Measurements from ENCODE around the gene SEC11A. TPM values are rescaled to one million over a fixed set of nuclear protein-coding genes. Genes with fewer than 3 reads are reported as not detected.

The SEC11A gene
- total RNA-seq, 1 experiment from 2014 or later, result 116 TPM

DNA sequence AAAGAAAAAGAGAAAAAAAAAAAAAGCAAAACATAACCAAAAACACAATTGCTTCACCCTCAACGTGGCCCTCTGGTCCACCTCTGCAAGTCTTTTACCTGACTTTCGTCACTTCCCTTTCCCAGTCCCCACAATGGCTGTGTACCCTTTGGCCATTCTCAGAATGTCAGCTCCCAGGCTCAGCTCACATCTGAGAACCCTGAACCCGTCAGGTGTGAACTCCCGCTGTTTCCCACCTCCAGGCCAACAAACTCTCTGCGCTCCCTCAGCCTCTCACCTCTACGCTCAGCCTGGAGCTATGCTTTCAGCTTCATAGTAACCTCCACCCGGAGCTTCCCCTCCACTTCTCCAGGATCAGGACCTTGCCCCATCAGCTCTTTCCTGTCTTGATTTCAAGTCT, 91.6 kb downstream of the SEC11A start:
- DNase-seq, result no peak
- H3K4me1 ChIP-seq (ENCODE audit: low read length), result no peaks in the 10 kb centered on the region
- peaks cover 24% of the 10 kb centered on the region for H3K9me3 ChIP-seq (ENCODE audit: low read length)
- H3K27ac ChIP-seq (ENCODE audit: low read length), result no peak overlapping the region
- H3K79me2 ChIP-seq (ENCODE audit: low read length), result no peaks in the 10 kb centered on the region
- no peaks in the 10 kb centered on the region for H4K20me1 ChIP-seq (ENCODE audit: insufficient read depth, low read depth, low read length)
- H3K4me2 ChIP-seq (ENCODE audit: low read depth, low read length, poor library complexity, severe bottlenecking), result no peak overlapping the region
- H3K36me3 ChIP-seq (ENCODE audit: insufficient read depth, low read length), result peaks cover 29% of the 10 kb centered on the region
- no peak overlapping the region for H3K9ac ChIP-seq (ENCODE audit: low read length)
- H2AFZ ChIP-seq (ENCODE audit: low read length), result no peak overlapping the region
- H3K27me3 ChIP-seq (ENCODE audit: low read length), result no peaks in the 10 kb centered on the region
- H3K4me3 ChIP-seq (ENCODE audit: low read length), result no peak overlapping the region
- H3K9me2 ChIP-seq (replicated peaks; ENCODE audit: insufficient read depth, low read length), result no peaks in the 10 kb centered on the region

DNA sequence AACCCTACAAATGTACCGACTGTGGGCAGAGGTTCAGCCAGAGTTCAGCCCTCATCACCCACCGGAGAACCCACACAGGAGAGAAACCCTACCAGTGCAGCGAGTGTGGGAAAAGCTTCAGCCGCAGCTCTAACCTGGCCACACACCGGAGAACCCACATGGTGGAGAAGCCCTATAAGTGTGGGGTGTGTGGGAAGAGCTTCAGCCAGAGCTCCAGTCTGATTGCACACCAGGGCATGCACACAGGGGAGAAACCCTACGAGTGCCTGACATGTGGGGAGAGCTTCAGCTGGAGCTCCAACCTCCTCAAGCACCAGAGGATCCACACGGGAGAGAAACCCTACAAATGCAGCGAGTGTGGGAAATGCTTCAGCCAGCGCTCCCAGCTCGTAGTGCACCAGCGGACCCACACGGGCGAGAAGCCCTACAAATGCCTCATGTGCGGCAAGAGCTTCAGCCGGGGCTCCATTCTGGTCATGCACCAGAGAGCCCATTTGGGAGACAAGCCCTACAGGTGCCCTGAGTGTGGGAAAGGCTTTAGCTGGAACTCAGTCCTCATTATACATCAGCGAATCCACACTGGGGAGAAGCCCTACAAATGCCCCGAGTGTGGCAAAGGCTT, 94.5 kb downstream of the SEC11A start:
- H3K27me3 ChIP-seq (ENCODE audit: low read length), result no peaks in the 10 kb centered on the region
- peaks cover 24% of the 10 kb centered on the region for H3K9me3 ChIP-seq (ENCODE audit: low read length)
- DNase-seq, result no peak
- no peak overlapping the region for H3K4me2 ChIP-seq (ENCODE audit: low read depth, low read length, poor library complexity, severe bottlenecking)
- no peak overlapping the region for H3K9ac ChIP-seq (ENCODE audit: low read length)
- H3K4me3 ChIP-seq (ENCODE audit: low read length), result no peak overlapping the region
- no peaks in the 10 kb centered on the region for H4K20me1 ChIP-seq (ENCODE audit: insufficient read depth, low read depth, low read length)
- no peaks in the 10 kb centered on the region for H3K9me2 ChIP-seq (replicated peaks; ENCODE audit: insufficient read depth, low read length)
- H3K27ac ChIP-seq (ENCODE audit: low read length), result no peak overlapping the region
- H2AFZ ChIP-seq (ENCODE audit: low read length), result no peak overlapping the region
- H3K36me3 ChIP-seq (ENCODE audit: insufficient read depth, low read length), result peaks cover 32% of the 10 kb centered on the region
- H3K4me1 ChIP-seq (ENCODE audit: low read length), result no peaks in the 10 kb centered on the region
- peaks cover 1% of the 10 kb centered on the region; the same call in 1 of the 2 replicates for H3K79me2 ChIP-seq (ENCODE audit: low read length)

DNA sequence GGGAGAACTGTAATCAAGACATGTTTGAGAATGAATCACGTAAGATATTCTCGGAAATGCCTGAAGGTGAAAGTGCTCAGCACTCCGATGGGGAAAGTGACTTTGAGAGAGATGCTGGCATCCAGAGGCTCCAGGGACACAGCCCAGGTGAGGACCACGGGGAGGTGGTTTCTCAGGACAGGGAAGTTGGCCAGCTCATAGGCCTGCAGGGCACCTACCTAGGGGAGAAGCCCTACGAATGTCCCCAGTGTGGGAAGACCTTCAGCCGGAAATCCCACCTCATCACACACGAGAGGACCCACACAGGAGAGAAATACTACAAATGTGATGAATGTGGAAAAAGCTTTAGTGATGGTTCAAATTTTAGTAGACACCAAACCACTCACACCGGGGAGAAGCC, 95.3 kb downstream of the SEC11A start:
- Histone ChIP-seq H3K4me1 (ENCODE audit: low read length) (no peaks in the 10 kb centered on the region), H3K36me3 (ENCODE audit: insufficient read depth, low read length) (peaks cover 34% of the 10 kb centered on the region), H3K27me3 (ENCODE audit: low read length) (no peaks in the 10 kb centered on the region), H3K9ac (ENCODE audit: low read length) (no peak overlapping the region), H2AFZ (ENCODE audit: low read length) (no peak overlapping the region), H3K9me2 (replicated peaks; ENCODE audit: insufficient read depth, low read length) (no peaks in the 10 kb centered on the region), H3K4me3 (ENCODE audit: low read length) (0 out of 2 replicates have a peak overlapping the region, but pooled peaks have one; percentile 12), H3K27ac (ENCODE audit: low read length) (no peak overlapping the region), H4K20me1 (ENCODE audit: insufficient read depth, low read depth, low read length) (no peaks in the 10 kb centered on the region), H3K9me3 (ENCODE audit: low read length) (peaks cover 24% of the 10 kb centered on the region), H3K4me2 (ENCODE audit: low read depth, low read length, poor library complexity, severe bottlenecking) (no peak overlapping the region), H3K79me2 (ENCODE audit: low read length) (peaks cover 5% of the 10 kb centered on the region; the same call in 1 of the 2 replicates)
- no peak for DNase-seq

Other genes with a start within 250 kb of the SEC11A start
- gene ZSCAN2, start 115.1 kb downstream of the SEC11A start, total RNA-seq (2014; rRNA removed; shearing (Covaris generic); ENCODE audit: low replicate concordance), result 21.8 and 27.2 TPM in 2 replicates
- 35.7 and 36.1 TPM in 2 replicates for gene WDR73, start 61.9 kb downstream of the SEC11A start, total RNA-seq (2014; rRNA removed; shearing (Covaris generic); ENCODE audit: low replicate concordance)
- gene NMB, start 57.9 kb downstream of the SEC11A start, total RNA-seq (2014; rRNA removed; shearing (Covaris generic); ENCODE audit: low replicate concordance), result 15.1 and 17.2 TPM in 2 replicates
- 15.5 and 18.0 TPM in 2 replicates for gene ZNF592, start 32.5 kb upstream of the SEC11A start, total RNA-seq (2014; rRNA removed; shearing (Covaris generic); ENCODE audit: low replicate concordance)
- gene ALPK3, start 101.2 kb upstream of the SEC11A start, total RNA-seq (2014; rRNA removed; shearing (Covaris generic); ENCODE audit: low replicate concordance), result under 0.01 and 0.07 TPM in 2 replicates
- gene SLC28A1, start 168.5 kb upstream of the SEC11A start, total RNA-seq (2014; rRNA removed; shearing (Covaris generic); ENCODE audit: low replicate concordance), result not detected in 2 replicates